HG03280 (cell line): ENCODE results near the gene BAIAP2.

Experiments
- ATAC-seq: cut with Tn5 transposase; IDR thresholded peaks from one replicate; pipeline ENCODE4 v1.9.1; 2021; ENCODE audit warnings: mild to moderate bottlenecking, moderate library complexity; ENCODE audit not compliant: unreplicated experiment

The BAIAP2 gene, protein sequence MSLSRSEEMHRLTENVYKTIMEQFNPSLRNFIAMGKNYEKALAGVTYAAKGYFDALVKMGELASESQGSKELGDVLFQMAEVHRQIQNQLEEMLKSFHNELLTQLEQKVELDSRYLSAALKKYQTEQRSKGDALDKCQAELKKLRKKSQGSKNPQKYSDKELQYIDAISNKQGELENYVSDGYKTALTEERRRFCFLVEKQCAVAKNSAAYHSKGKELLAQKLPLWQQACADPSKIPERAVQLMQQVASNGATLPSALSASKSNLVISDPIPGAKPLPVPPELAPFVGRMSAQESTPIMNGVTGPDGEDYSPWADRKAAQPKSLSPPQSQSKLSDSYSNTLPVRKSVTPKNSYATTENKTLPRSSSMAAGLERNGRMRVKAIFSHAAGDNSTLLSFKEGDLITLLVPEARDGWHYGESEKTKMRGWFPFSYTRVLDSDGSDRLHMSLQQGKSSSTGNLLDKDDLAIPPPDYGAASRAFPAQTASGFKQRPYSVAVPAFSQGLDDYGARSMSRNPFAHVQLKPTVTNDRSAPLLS

DNA sequence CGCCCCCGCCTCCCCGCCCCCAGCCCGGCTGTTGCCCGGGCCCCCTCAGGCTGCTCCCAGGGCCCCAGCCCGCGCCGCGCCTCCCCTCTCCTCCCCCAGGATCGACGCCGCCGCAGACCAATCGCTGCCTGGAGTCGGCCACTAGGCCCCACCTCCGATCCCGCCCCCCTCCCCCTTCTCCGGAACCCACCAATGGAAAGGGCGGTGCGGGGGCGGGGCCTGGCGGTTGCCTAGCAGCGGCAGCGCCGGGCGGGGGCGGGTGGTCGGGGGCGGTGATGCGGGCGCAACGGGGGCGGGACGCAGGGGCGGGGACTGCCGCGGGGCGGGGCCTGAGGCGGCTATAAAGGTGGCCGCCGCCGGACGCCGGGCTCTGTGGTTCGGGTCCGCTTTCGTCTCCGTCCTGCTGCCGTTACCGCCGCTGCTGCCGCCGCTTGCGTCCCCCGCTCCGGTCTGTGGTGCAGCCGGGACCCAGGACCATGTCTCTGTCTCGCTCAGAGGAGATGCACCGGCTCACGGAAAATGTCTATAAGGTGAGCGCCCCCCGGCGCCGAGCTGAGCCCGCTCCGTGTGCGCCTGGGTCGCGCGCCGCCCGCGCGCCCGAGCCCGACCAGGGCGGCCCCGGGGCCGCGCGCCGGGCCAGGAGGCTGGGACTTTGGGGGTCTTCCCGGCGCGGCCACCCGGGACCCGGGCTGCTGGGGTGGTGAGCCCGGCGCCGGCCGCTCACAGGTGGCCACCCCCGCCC, at the start of gene BAIAP2:
BAIAP2 (plus strand) TSS at position 373 of the 742 bp plus-strand sequence; CDS start at position 477, 104 bp downstream.
- ATAC-seq = peak; percentile 66

DNA sequence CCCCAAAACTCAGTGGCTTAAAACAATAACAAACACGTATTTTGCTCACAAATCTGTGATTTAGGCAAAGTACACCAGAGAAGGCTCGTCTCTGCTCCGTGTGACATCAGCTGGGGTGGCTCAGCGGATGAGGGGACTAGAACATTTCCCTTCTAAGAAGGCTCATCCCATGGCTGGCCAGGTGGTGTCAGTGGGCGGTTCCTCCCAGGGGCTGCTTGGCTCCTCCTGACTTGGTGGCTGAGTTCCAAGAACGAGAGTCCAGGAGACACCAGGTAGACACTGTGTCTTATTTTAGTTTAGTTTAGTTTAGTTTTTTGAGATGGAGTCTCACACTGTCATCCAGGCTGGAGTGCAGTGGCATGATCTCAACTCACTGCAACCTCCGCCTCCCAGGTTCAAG, 48.9 kb upstream of the BAIAP2 start:
- no peak for ATAC-seq

DNA sequence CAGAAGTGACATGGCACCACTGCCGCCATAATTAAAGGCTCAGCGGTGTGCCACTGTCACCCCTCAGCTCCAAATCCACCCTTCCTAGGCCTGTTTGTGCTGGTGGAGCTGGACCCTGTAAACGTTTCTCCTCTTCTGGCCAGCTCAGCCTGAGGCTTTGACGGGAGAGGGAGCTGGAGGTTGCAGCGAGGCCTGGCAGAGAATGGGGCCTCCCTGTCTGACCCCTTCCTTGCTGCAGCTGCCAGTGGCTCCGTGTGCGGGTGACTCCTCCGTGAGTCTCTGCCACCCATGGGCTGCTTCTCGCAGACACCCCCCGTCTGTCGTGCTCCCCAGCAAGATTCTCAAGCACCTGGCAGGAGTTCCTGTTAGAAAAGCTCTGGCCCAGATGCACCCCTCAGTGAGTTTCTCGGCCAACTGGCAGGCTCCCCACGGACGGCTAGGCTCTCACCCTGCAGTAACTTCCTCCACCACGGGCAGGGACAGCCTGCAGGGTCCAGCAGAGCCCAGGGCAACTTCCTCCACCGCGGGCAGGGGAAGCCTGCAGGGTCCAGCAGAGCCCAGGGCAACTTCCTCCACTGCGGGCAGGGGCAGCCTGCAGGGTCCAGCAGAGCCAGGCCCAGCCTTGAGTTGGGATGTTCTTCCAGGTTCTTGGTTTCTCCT, 48.0 kb upstream of the BAIAP2 start:
- ATAC-seq = no peak

DNA sequence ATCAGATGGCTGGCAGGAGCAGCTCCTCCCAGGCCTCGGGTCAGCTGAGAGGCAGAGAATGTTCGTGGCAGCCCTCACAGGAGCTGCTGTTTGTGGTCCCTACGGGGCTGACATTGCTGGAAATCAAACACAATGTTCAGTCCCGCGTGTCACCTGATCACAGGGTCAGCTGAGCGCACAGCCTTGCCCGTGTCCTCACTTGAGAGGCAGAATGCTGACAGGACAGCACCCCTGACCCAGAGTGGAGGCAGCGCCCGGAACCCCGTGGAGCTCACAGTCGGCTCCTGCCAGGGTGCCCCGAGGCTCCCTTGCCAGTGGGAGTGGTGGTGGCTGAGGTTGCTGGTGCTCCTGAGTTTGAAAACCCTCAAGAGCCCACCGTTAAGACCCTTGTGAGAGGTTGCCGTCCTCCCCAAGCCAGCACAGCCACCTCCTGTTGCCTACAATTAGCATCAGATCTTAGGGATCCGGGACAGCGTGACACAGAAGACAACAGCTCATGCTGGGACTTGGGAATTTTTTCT, 47.0 kb upstream of the BAIAP2 start:
- no peak for ATAC-seq

DNA sequence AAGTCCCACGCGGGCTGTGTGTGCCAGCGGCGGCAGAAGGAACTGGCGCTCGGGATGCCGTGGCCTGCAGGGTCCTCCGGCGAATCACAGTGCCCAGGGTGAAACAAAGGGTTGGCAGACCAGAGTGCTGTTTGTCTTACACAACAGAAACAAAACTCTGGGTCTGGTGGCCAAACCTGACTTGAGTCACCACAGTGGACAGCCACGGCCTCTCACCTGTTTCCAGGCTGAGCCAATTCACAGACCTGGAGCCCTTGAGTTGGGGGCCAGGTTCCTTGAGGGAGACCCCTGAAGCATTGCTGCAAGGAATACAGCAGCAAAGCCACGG, 45.4 kb upstream of the BAIAP2 start:
- ATAC-seq = no peak

DNA sequence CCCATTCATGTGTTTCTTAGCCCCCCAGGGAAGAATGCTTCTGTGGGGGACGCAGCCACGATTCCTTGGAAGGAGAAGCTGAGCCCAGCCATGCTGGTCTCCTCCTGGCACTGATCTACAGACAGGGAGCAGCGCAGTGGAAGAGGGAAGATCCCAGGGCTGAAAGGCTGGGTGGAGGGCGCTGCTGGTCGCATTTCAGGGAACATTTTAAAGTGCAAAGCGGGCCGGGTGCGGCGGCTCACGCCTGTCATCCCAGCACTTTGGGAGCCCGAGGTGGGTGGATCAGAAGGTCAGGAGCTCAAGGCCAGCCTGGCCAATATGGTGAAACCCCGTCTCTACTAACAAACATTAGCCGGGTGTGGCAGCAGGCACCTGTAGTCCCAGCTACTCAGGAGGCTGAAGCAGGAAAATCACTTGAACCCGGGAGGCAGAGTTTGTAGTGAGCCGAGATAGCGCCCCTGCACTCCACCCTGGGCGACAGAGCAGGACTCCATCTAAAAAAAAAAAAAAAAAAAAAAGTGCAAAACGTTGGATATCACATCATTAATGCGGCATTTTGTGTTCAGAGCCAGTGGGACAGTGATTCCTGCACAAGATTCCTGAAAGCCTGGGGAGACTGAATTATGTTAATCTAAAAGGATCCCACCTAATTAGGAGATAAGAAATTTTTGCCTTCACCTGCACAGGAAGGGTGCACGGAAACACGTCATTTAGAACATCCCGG, 43.9 kb upstream of the BAIAP2 start:
- no peak for ATAC-seq

DNA sequence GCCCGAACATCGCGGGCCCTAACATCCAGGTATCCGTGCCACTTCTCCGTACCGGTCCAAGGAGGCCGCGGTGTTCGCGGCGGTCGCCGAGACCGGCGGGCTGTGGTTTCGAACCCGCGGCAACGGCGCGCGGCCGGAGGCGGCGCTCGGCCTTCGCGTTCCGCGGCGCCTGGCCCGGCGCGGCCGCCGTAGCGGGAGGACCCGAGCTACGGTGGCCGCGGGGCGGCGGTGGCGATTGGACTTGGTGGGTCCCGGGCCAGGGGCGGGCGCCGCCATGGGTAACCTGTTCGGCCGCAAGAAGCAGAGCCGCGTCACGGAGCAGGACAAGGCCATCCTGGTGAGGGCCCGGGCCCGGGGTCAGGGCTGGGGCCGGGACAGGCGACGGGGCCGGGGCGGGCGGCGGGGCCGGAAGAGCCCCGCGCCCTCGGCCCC, 43.3 kb upstream of the BAIAP2 start, which contains the start of gene CHMP6:
CHMP6 (plus strand) TSS at position 197 of the 432 bp plus-strand sequence; CDS start at position 275, 78 bp downstream.
- ATAC-seq = peak; percentile 54

DNA sequence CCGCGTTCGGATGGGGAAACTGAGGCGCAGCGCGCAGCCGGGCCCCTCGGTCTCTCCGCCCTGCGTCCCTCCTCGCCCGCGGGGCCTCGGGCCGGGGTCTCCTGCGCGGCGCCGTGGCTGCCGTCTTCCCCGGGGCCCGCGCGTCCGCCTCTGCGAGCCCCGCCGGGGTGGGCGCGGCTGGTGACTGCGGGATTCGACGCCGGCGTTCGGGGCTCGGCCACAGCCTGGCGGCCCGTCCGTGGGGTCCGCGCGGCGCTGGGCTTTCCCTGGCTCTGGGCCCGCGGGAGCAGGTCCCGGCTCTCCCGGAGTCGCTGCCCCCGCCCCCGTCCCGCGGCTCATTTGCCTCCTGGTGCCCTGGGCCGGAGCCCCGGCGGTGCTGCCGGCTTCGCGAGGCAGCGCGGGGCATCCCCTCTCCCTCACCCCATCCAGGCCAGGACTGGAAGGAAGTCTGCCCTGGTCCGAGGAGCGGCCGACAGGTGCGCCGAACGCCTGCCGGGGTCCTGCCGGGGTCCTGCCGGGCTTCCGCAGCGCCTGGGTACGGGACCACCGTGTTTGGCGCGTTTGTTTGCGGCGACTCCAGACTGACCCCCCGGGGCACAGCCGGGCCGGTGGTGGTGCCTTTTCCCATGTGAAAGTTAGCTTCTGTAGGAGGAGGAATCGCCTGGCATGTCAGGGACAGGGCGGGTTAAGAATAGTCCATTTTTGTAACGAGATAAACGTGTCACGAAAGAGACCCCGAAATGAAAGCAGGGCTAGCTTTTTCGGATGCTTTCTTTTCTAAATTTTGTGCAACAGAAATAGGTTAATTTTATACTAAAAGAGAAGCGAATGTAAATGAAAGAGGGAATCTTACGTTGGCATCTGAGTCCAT, 42.6 kb upstream of the BAIAP2 start:
- ATAC-seq = peak; percentile 14

DNA sequence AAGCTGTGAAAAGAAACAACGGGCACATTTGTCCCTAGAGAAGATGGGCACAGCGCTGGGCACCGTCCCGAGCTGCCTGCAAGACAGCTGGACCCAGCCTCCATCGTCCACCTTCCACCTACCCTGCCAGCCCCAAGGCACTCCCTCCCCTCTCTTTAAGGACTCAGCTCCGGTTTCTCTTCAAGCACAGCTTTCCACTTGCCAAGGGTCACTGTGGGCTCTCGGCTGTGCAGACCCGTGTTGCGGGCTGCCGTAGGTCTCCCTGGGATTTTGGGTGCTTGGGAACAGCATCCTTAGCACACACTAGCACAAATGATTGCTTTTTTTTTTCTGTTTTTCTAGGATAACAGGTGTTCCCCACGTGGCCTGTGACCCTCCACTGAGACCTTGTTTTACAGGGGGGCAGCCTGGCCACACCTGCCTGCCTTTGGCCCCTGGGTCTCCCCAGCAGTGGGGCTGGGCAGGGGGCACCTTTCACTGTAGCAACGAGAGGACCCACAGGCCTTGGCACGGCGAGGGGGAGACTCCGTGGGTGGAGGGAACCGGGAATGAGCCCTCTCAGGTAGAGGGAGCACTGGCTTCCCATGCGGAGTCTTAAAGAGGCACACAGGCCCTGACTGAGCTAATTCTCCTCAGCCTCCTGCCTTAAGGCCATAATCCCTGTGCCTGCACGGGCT, 41.9 kb upstream of the BAIAP2 start:
- ATAC-seq = no peak

DNA sequence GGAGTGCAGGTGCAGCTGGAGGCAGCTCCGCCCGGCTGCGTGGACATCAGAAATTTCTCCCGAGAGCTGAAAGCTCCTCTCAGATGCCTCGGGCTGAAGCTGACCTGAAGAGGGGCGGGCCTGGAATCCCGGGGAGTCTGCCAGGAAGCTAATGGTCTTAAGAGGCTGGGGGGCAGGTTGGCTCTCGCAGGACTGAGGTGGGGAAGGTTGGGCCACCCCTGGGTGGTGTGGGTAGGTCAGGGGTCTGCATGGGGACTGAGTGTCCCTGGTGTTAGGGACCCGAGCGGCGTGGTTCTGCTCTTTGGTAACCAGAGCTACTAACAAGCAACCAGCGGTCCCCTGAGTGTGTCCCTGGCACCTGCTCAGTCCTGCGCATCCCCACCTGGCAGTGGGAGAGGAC, 39.8 kb upstream of the BAIAP2 start:
- no peak for ATAC-seq

DNA sequence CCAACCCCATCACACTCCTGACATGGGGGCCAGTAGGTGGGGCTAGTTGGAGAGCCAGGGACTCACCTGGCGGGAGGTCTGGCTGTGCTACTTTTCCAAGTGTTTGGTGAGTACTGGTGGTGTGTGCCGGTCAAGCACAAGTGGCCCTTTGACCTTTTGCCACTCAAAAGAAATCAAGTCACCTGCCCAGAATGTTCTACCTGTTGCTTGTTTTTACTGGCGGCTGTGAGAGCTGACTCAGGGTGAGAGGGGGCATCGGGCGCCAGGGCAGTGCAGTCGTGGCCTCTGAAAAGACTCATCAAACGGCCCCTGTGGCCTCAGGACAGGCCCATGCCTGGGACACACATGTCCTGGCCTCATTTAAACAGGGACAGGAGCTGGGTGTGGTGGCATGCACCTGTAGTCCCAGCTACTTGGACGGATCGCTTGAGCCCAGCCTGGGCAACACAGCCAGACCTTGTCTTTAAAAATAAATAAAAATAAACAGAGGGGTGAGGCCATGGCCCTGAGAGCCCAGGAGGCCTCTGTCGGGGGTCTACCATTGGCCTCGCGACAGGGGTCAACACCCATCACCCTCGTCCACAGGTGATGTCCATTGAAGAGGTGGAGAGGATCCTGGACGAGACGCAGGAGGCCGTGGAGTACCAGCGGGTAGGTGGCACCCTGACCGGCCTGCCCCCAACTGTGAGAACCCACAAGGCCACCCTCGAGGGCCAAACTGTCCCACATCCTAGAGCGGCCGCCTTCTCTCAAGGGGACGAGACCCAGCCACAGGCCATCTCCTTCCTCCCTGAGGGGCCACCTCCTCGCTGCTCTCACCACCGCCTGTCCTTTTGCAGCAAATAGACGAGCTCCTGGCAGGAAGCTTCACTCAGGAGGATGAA, 38.3 kb upstream of the BAIAP2 start:
- ATAC-seq = no peak

DNA sequence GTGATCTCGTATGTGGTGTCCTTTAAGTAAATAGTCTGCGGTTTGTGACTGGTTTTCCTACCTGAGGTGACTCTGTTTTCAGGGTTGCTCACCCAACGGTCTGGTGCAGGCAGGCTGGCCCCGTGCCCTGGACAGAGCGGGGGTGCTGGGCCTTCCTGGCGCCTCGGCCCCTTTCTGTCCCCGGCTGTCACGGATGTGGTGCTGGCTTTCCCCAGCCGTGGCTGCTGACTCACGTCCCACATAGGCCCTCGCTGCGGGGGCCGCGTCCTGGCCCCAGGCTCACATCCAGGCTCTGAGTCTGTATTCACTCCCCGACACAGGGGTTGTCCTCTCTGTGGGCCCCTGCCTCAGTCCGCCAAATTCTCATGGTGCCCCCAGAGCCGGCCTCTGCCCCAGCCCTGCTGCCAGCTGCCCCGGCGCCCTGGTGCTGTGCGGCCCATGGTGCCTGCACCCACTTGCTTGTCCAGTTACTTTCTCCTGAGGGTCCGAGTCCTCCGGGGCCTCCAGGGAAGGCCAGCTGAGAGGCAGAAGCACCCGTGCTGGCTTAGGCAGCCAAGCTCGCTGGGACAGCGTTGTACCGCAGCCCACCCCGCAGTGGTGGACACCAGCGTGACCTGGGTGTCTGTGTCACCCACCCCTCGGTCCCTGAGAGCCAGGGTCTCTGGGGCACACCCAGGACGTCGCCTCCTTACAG, 37.4 kb upstream of the BAIAP2 start:
- ATAC-seq = no peak

DNA sequence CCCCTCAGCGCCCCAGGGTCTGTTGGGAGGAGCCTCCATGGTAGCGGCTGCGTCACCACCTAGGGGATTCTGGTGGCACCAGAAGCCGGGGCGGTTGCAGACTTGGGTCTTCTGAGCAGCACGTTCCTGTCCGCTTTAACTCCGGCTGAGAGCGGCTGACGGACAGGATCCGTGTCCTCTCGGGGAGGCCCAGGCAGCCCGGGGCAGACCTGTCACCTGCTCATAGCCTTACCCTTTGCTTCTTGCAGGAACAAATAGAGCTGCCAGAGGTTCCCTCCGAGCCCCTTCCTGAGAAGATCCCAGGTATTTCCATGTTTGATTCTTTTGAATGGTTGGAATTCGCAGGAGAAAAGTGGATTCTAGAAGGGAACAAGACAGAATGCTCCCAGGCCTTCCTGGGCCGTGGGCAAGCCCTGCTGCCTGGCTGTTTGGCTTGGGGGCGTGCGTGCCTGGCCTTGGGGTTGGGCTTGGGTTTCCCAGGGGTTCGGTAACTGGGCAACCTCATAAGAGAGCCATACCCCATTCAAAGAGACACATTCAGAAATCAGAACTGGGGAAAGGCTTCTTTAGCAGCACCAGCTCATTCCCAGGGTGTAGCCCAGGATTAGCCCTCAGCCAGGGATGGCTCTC, 36.7 kb upstream of the BAIAP2 start:
- ATAC-seq = no peak

DNA sequence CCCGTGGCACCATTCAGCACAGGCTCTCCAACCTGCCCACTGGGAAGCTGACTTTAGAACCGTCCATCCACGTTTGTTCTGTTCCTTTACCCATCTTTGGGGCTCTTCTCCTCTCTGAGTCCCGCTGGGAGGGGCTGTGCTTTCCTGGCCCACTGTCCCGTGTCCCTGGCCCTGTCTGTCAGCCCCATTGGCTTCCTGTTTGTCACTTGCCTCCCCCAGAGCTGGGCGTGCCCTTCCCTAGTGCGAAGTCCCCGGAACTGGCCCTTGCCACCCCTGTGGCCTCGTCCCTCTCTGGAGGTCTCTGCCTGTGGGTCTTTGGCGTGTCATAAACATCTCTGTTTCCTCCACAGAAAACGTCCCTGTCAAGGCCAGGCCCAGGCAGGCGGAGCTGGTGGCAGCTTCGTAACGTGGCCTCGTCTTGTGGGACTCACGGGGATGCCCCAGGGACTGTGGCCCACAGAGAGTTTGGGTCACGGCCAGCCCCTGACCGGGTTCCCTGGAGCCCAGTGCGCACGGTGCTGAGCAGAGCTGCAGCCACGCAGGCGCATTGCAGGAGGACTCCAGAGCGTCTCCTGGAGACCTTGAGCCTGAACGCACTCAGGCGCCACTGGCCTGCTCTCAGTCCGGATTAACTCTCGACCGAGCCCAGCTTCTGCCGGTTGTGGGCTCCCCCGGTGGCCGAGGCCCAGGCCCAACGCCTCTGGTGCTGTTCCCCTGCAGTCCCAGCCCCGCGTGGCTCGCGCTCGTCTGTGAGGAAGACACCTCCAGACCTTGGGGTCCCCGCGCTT, 36.0 kb upstream of the BAIAP2 start:
- ATAC-seq = no peak

DNA sequence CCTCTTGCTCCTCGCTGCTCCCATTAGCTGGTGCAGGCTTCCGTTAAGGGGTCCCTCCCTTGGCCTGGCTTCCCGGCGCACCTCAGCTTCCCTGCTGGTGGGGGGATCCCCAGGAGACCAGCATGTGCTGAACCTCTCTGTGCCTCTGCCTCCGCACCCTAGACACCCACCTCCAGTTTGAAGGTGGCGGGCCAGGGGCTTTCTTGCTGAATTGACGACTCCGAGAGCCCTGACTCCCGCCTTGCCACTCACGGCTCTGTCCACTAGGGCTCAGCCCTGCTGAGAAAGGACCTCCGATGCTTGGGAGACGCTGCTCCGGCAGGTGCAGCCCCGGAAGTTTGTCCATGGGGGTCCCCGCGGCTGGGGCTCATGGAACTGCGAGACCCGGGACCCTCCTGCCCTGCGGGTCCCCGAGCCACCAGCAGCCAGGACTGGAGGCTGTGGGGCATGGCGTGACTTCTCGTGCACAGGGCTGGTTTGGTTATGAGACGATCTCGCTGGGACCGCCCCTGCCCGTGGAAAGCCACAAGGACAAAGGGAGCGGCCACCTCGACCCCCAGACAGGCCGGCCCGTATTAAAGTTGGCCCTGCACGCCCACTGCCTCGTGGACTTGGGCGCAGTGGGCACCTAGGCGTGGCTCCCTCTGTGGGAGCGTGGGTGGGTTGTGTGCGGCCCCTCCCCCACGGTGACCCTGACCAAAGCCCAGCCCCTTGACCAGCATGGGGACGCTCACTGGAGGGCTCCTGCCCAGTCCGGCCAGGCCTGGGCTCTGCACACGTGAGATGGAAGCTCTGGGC, 35.2 kb upstream of the BAIAP2 start:
- no peak for ATAC-seq

DNA sequence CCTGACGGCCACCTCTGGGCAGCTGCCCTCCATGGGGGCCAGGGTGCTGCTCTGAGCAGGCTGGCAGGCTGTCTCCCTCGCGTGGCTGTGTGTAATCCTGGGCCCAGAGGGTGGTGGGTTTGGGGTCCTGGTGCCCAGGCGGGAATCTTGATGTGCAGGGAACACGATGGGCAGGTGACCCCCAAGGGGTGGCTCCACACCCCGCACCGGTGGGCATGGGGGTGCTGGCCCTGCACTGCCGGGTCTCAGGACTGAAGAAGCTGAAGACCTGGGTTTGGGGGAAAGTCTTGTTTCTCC, 34.7 kb upstream of the BAIAP2 start:
- no peak for ATAC-seq
